Medulla oblongata (tissue), 1 donor: ENCODE measurements around the gene CXCL11.
"Not testable (repeated sequence)": the region's sequence is repeated elsewhere in the genome, so short reads cannot be mapped to it uniquely, and the experiment has no call there.

Experiments used
- DNase-seq: peaks from one replicate; pipeline ENCODE4 v3.0.0-alpha.2; 2015; ENCODE audit errors: extremely low spot score

CXCL11 gene

DNA sequence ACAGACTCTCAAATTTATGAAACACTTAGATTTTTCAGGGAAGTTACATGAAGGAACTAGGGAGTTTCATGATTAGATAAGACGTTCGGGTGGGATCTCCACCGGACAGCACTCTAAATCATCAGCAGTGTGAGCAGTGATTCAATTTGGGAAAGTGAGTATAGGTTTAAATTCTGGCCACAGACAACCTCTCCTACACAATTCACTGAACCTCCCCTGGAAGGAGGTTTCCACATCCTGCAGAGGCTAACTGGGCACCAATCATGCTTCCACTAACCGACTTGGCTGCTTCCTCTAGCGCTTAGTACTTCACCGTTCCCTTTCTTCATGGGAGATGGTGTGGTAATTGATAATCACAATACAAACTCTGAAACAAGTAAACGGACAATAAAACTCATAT, 34.2 kb downstream of the CXCL11 start:
- no peak for DNase-seq

DNA sequence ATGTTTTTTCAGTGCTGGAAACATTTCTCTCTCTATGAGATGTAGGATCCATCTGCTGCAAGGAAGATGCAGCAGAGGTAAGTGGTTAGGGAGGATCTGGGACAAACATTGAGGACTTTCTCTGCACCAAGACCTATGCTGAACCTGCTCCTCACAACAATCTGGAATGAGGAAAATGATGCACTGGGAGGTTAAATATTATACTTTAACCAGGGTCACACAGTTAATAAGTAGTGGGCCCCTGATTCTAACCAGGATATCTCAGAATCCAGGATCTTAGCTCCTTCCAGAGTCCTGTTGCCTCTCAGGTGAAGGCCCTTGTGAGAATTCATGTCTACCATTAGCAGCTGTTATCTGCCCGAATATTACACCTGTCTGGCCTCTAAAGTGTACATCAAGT, 35.6 kb downstream of the CXCL11 start:
- no peak for DNase-seq

DNA sequence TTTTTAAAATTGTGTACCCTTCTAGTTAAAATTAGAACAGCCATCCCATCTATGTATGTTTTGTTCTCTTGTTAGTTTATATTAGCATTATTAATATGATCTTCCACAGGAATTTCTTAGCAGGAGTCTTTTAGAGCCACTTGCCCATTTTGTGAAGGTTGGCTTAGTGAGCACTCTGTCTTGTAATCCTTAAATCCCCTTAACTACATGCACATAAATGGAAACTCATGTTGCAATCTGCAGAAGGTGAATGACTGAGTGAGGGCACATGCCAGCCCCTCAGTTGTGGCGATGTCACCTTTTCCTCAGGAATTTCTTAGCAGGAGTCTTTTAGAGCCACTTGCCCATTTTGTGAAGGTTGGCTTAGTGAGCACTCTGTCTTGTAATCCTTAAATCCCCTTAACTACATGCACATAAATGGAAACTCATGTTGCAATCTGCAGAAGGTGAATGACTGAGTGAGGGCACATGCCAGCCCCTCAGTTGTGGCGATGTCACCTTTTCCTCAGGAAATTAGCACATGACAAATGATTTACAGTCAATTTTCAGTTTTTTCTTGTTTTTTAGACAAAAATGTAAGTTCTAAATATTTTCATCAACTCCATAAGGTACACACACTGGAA, 37.2 kb downstream of the CXCL11 start:
- DNase-seq: not testable (repeated sequence)

DNA sequence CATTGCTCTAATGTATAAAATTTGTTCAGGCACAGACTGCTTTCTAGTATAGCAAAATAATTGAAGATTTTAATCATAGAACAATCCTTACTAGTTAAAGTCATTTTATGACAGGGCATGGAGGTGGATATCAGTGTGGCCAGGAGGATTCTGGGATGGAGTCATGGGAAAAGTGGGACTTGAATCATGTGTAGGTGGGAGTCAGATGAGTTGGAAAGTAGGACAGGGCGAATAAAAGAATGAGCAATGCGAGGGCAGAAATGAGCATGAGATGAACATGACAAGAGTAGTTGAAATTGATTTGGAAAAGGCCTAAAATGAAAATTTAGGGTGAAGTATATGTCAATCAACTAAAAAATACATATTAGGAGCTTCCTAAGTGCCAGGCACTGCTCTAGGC, 37.9 kb downstream of the CXCL11 start:
- no peak for DNase-seq

DNA sequence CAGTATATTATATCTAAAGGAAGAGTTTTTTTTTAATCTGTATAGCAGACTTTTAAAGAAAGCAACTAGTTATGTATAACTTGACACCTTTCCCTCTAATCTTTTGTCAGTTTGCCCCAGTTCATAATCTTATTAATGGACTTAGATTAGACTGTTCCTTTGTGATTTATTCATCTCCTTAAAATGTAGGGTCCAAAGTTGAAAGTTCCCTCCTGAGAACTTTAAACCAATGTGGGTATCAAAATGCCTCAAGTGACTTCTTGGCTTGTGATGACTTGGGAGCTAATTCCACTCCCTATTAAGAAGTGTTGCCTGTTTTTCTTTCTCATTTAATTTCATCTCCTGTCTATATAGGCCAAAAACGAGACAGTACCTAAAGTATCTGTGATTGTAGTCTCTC, 38.8 kb downstream of the CXCL11 start:
- DNase-seq: no peak

DNA sequence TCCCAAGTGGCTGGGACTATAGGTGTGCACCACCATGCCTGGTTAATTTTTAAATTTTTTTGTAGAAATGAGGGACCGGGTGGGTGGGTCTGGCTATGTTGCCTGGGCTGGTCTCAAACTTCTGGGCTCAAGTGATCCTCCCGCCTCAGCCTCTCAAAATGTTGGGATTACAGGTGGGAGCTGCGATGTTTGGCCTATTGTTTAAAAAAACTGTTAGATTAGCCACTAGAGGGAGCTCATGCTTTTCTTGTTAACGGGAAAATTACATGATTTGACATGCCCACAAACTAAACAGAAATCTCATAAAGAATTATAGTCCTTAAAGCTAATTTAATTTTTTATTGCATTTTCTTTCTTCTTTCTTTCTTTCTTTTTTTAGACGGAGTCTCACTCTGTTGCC, 40.1 kb downstream of the CXCL11 start:
- peak; percentile 73 for DNase-seq

DNA sequence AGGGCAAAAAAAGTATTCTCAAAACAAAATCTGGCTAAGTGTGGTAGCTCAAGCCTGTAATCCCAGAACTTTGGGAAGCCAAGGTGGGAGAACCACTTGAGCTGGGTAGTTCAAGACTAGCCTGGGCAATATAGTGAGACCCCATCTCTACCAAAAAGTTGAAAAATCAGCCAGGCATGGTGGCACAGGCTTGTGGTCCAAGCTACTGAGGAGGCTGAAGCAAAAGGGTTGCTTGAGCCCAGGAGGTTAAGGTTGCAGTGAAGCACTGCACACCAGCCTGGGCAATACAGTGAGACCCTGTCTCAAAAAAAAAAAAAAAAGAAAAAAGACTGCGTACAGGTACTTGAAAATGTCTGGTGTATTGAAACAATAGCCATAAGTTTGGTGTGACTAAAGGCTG, 43.4 kb downstream of the CXCL11 start:
- no peak for DNase-seq

DNA sequence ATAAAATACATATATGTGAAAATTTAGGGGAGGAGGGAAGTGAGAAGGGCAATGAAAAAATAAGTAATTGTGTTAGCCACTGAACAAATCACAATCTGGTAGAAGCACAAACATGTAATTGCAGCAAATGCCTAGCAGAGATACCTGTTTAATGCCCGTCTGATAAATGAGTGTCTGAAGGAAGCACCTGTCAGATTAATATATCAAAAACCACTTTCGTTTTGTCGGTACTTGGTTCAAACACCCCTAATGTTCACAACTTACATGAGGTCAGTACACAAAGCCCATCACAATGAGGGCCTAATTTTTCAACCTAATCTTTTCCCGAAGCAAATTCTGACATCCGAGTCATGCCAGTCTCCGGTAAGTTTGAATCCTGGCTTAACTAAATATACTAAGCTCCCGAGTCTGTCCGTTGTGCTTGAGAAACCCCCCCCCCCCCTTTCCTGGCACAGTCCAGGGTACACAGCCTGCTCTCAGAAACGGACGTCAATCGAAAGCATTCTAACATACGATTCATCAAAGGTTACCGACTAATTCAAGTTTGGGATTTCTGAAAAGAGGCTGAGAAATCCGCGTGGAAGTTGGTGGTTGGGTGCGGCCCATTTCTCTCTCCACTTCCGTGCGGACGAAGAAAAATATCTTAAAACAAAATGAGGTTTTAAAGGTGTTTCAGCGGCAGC, 45.9 kb downstream of the CXCL11 start:
- DNase-seq: no peak

DNA sequence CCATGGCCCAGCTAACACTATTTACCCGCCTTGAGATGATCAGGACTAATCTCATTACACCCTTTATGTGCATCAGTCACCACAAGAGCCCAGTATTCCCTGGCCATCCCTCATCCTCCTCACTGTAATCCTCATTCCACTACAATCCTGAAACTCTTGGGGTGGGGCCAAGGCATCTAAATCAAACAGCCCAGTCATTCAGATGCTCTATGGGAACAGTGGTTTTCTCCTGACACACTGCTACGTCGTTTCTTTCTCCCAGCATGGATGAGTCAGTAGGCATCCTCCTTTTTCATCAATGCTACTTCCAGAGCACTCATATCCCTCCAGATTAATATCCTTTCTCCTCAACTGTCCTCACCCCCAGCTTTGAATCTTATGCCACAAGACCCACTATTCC, 50.8 kb downstream of the CXCL11 start:
- DNase-seq: no peak
